IPS-18c (cell line): Measurements from ENCODE around the gene KIF6.

Experiments
- H3K4me3 ChIP-seq: 2 replicates; pipeline ENCODE4 v1.7.0; 2013; ENCODE audit warnings: low read depth, mild to moderate bottlenecking, low read length, moderate library complexity; ENCODE audit not compliant: insufficient read depth
- H3K9me3 ChIP-seq: one replicate; pipeline ENCODE4 v1.6.1; 2013; ENCODE audit warnings: mild to moderate bottlenecking, low read length, moderate library complexity; ENCODE audit not compliant: control insufficient read depth, insufficient read depth

Gene KIF6, protein sequence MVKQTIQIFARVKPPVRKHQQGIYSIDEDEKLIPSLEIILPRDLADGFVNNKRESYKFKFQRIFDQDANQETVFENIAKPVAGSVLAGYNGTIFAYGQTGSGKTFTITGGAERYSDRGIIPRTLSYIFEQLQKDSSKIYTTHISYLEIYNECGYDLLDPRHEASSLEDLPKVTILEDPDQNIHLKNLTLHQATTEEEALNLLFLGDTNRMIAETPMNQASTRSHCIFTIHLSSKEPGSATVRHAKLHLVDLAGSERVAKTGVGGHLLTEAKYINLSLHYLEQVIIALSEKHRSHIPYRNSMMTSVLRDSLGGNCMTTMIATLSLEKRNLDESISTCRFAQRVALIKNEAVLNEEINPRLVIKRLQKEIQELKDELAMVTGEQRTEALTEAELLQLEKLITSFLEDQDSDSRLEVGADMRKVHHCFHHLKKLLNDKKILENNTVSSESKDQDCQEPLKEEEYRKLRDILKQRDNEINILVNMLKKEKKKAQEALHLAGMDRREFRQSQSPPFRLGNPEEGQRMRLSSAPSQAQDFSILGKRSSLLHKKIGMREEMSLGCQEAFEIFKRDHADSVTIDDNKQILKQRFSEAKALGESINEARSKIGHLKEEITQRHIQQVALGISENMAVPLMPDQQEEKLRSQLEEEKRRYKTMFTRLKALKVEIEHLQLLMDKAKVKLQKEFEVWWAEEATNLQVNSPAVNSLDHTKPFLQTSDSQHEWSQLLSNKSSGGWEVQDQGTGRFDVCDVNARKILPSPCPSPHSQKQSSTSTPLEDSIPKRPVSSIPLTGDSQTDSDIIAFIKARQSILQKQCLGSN

DNA sequence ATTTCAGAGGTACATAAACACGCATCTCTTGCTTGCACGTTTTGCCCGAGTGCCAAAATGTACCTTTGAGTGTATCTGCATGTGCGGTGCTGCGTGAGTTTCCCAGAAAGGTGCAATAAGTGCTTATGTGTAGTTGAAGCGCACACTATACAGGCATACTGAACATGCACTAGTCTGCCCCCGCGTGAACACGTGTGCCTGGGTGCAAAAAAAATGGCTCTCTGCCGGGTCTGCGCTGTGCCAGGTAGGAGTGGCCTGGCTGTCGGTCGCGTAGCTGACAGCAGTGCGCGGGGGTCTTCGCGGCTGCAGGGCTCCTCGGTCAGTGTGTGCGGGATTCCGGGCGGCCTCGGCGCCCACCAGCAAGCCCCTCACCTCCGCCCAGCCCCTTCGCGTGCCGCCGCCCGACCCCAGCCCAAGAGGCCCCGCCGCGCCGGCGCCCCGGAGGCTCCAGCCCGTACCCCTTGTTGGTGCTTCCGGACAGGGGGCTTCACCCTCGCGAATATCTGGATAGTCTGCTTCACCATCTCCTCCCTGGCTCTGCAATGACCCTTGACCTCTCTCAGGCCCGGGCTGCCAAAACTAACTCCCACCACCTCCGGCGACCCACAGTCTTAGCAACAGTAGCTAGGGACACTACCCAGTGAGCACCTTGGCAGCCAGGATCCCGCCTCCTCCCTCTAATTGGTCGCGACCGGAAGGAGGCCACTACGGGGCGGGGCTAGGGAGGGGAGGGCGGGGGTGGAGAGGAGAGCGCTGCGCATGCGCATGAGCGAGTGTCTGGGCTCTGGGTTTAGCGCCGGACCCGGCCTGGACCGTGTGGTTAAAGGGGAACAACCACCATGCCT, at the start of gene KIF6:
KIF6 (minus strand) TSS at position 622 of the 845 bp plus-strand sequence; CDS start at position 524, 98 bp downstream.
- no peaks in the 10 kb centered on the region for H3K9me3 ChIP-seq
- peak within 1 kb of the TSS; percentile 73 for H3K4me3 ChIP-seq

DNA sequence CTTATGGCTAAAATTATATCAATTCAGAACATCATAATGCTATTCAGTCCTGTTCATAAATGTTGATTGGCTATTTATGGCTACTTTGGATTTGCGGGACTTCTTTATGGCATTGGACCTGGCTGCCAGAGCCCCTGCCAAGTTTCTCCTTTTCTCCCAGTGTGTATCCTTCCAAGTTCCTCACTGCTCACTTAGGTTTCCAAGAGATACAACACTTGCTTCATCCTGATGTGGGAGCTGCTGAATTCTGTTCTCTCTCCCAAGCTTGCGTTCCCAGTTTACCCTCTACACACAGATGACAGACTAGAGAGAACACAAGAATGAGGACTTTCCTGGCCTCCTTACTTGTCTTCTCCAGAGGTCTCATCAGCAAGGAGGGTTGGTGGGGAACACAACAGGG, 48.6 kb upstream of the KIF6 start:
- Histone ChIP-seq H3K9me3 (no peaks in the 10 kb centered on the region), H3K4me3 (no peak overlapping the region)

DNA sequence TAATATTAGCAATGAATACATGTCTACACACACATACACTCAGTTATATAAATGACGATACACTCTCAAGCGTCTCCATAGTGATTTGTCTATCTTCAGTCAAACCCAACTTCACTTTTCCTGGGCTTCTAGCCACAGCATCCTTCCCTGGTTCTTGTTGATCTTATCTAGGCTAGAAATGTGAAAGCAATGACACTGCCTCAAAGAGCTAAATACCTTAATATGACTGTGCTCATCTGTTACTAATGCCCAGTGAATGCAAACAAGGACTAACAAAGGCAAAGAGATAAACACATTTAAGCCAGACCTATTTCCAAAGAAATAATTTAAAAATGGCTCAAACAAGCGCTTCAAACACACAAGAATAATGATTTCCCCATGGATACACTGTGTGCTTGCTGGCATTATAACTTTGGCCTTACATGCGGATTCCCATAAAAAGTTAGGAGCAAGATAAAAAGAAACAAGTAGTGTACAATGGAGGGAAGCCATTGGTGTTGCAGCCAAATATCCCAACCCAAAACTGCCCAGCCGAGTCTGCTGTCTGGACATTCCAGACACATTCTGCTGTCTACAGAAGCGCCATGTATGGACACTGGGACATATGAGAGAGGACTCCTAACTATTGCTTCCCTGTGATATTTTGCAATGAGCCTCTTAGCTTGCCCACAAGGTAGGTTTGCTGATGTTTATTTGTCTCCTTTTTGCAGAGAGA, 47.5 kb upstream of the KIF6 start:
- no peak overlapping the region for H3K4me3 ChIP-seq
- no peaks in the 10 kb centered on the region for H3K9me3 ChIP-seq

DNA sequence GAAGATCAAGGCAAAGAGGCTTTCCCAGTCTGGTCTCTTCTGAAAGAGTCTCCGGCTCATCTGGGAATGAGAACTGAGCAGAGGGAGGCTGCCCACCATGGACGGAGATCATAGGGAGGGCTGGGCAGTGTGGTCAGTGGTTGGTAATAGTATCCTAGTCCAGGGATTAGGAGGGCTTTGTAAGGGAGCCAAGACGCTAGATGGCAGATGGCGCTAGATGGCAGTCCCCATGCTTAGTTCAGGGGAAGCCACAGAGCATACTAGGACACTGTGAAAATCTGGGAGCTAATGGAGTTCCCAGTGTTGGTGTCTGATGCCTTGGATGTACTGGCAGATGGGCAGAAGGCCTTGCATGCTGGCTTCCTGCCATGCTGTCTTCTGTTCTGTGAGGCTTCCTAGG, 45.2 kb upstream of the KIF6 start:
- no peak overlapping the region for H3K4me3 ChIP-seq
- no peaks in the 10 kb centered on the region for H3K9me3 ChIP-seq

DNA sequence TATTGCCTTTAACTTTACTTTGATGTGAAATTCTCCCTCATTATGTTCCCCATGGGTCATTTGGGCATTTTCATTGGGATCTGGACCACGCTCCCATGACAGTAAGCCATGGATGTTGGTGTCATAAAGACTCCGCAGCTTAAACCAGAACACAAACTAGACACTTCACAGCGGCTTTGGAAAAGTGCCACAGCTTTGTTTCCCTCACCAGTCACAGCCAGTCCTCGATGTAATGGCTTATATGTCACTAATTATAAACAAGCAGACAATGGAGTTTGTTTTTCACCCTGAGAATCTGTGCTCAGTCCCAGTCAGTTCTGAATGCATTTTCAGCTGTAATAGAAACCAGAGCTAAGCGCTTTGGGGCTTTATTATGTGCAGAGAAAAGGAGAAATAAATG, 43.8 kb upstream of the KIF6 start:
- Histone ChIP-seq H3K4me3 (no peak overlapping the region), H3K9me3 (no peaks in the 10 kb centered on the region)

DNA sequence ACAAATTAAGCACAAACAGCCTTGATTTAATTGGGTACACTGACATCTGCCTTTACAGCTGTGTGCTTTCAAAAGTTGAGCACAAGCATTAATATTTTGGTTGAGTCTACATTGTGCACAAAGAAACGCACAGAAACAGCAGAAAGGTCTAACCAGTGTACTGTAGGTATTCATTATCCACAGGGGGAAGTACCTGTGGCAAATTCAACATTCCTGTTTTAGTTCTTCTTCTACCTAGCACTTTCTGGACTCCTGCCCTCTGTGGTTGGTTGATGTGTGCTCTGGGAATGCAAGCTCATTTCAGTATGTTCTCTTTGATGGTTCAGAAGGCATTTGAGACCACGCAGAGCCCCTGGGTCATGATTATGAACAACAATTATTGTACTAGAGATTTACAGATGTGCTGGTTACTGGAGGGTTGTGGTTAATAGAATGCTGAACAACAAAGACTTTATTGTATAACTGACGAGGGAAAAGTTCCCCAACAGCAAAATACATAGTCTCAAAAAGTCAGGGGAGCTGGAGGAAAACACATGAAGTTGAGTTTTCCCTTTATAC, 40.4 kb upstream of the KIF6 start:
- no peaks in the 10 kb centered on the region for H3K9me3 ChIP-seq
- H3K4me3 ChIP-seq = no peak overlapping the region

DNA sequence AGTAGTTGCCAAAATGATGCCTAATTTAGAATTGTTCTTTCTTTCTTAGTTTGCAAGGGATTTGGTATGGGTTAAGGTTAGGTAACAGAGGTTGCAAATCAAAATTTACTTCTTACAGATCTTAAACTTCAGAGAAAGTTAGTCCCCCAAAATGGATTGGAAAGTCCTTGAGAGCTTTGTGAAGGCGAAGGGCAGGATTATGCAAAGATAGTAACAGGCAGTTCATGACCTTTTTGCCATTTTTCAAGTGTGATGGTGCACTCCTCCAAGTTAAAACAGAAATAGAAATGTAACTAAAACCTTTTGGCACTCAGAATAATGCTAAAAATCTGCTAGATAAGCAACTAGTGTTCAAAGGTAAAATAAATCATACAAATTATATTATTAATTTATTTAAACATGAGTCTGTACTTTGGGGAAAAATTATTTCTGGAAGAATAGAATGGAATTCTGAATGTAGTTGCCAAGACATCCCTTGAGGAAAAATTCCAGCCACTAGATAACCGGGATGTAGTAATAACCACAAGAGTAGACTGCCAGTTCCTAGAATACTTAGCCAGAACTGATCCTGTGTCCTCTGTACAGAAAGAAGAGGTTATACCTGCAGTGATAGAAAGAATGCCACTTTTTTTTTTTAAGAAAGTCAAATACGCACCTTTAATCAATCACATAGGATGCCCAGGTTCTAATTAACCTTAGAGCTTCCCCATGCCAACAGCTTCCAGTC, 35.2 kb upstream of the KIF6 start:
- no peaks in the 10 kb centered on the region for H3K9me3 ChIP-seq
- H3K4me3 ChIP-seq = no peak overlapping the region

DNA sequence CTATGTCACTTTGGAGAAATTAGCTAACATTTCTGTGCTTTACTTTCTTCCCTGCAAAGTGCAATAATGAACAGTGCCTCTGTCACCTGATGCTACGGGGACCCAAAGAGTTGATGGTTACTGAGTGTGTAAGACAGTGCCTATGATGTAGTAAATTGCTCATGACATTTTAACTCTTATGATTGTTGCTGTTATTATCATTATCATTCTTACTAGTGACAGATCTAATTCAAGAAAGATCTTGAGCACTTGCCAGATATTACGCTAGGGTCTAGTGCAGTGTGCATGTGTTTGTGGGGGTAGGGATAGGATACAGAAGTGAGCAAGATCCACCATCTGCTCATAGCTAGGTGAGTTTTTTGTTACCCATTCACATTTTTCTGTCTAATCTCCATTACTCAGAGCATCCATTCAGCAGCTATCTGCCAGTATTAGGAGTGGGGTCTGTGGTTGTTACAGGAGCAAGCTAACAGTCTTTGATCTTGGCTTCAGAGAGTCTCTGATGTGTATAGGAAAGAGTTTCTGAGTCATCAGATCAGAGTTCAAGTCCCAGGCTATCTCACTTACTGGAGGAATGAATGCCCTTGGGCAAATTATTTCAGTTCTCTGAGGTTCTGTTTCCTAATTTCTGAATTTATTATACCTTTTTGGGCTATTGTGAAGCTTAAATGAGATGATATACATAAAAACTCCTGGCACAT, 33.8 kb upstream of the KIF6 start:
- Histone ChIP-seq H3K9me3 (no peaks in the 10 kb centered on the region), H3K4me3 (no peak overlapping the region)

DNA sequence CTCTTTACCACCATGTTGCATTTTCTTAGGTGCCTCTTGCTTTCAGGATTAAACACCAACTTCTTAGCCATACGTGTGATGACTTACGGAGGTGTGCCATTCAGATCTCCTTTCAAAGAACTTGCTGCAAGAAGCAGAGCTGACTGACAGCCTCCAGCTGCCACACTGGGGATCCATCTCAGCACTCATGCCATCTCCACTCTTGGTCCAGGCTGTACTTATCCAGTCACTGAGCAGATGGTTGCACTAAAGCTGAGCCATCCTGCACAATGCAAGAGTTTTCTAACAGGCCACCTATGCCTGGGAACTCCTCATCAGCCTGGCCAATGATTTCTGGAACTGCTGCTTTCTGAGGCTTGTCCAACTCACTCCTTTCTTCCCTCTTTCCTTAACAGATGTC, 31.4 kb upstream of the KIF6 start:
- Histone ChIP-seq H3K4me3 (no peak overlapping the region), H3K9me3 (no peaks in the 10 kb centered on the region)

DNA sequence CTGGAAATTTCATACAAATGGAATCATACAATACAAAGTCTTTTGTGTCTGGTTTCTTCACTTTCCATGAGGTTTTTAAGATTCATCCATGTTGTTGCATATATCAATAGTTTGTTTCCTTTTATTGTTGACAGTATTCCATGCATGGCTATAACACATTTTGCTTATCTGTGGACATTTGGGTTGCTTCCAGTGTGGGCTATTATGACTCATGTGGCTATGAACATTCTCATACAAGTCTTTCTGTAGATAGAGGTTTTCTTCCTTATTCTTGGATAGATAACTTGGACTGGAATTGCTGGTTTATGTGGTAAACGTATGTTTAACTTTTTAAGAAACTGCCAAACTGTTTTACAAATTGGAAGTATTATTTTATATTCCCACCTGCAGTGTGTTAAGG, 30.0 kb upstream of the KIF6 start:
- H3K9me3 ChIP-seq = no peaks in the 10 kb centered on the region
- no peak overlapping the region for H3K4me3 ChIP-seq

DNA sequence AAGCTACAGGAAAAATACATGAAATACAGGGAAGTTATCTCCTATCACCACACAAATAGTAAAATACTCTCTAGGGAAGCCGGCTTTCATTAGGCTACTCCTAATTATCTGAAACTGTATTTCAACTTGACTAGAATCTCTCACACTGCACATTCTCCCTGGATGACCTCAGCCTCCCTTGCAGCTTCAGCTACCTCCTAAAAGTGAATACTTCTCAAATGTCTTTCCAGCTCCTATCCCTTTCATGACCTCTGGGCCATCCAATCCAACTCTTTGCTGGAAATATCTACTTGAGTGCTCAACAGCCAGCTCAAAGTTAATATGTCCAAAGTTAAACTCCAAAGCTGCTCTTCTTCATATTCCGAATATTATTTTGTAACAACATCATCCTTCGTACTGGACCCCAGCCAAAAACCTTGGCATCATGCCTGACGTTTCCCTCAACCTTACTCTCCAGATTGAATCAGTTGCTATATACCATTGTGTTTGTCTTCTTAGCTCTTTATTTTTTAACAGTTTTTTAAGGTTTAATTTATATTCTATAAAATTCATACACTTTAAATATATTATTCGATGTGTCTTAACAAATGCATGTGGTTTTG, 29.4 kb upstream of the KIF6 start:
- Histone ChIP-seq H3K9me3 (no peaks in the 10 kb centered on the region), H3K4me3 (no peak overlapping the region)

DNA sequence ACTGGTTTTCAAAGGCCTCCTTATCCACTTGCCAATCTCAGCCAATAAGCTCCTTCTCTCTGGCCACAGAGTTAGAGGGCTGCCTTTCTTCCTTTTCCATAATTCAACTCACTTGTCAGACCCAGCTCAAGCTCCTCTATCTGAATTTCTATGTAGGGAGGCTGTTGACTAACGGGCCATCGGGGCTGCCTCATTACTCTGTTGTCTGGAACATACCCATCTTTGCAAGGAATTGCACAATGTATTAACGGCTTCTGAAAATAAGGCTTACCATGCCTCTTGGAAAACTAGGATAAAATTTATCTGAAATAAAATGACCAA, 28.5 kb upstream of the KIF6 start:
- Histone ChIP-seq H3K9me3 (no peaks in the 10 kb centered on the region), H3K4me3 (no peak overlapping the region)

DNA sequence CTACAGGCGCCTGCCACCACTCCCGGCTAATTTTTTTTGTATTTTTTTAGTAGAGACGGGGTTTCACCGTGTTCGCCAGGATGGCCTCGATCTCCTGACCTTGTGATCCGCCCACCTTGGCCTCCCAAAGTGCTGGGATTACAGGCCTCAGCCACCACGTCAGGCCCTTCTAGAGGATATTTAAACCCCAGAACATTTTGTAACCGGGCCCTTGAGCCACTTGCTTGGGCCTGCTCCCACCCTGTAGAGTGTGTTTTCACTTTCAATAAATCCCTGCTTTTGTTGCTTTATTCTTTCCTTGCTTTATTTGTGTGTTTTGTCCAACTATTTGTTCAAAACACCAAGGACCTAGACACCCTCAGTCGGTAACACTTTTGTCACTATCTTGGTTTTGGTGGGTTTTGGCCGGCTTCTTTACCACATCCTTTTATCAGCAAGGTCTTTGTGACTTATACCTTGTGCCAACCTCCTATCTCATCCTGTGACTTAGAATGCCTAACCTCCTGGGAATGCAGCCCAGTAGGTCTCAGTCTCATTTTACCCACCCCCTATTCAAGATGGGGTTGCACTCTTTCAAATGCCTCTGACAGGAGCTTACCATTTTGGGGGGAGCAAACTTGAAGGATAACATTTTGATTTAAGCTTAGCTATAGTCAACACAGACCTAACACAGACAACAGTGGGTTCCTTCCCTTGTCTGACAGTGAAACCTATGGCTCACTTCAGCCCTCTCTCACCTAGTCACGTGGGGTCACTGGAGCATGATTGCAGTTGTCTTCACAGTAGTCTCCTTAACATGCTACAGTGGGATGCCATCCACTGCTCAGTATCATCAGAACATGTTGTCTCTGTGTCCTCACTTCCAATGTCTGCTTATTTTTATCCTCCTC, 27.9 kb upstream of the KIF6 start:
- no peaks in the 10 kb centered on the region for H3K9me3 ChIP-seq
- H3K4me3 ChIP-seq = no peak overlapping the region

DNA sequence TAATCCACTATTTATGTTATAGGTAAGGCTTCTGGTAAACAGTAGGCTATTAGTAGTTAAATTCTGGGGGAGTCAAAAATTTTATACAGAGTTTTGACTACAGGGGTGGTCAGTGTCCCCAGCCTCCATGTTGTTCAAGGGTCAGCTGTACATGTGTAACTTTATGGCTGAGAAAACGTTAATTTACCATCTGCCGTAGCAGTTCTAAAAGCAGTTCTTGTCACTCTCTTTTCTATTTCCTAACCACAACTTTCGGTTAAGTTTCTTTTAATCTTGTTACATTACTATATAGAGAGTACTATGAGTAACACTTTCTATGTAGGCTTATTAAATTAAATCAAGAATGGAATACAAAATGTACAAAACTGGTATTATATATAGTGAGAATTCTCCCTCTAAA, 21.6 kb upstream of the KIF6 start:
- no peaks in the 10 kb centered on the region for H3K9me3 ChIP-seq
- no peak overlapping the region for H3K4me3 ChIP-seq

DNA sequence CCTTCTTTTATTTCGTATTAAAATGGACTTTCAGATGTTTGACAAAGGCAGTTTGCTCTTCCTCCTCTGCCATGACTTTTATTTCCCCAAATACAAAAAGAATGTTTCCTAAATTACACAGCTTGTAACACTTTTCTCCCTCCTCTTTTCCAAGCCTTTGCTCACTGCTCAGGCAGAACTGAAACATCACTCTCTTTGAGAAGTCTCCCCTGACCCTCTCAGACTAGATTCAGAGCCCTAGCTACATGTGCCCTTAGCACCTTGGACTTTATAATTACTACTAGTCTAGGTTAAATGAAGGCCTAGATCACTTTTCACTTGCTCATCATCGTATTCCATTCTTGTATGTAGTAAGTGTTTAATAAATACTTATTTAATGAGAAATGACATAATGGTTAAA, 8.5 kb upstream of the KIF6 start:
- Histone ChIP-seq H3K4me3 (no peak overlapping the region), H3K9me3 (peaks cover 10% of the 10 kb centered on the region)
